IMR-90 (cell line): Measurements from ENCODE around the gene SGK2. TPM values are rescaled to one million over a fixed set of nuclear protein-coding genes. Genes with fewer than 3 reads are reported as not detected.

Source experiments
- ATAC-seq: fragments of 200-7000 bp; cut with Tn5 transposase; 2 replicates; pipeline ENCODE4 v1.9.1; 2020; ENCODE audit warnings: low read depth, mild to moderate bottlenecking, moderate library complexity
- BruUV-seq: library from RNA; stranded (reverse); fragments of 400-500 nt; replicated peaks from 2 replicates; lab custom pipeline; 2021; lab: Mats Ljungman, UMichigan
- CTCF ChIA-PET: fragments of 300-600 bp; formaldehyde crosslinking; extraction: SDS; loops from one replicate; lab custom pipeline; 2021; ENCODE audit warnings: antibody characterized with exemption; lab: Yijun Ruan, JAX
- POLR2A ChIA-PET: fragments of 300-600 bp; sonication (Branson Sonifier 250); formaldehyde crosslinking; loops from one replicate; lab custom pipeline; 2022; ENCODE audit warnings: antibody characterized with exemption; ENCODE audit not compliant: unreplicated experiment; lab: Charles Lee
- DNase-seq: peaks from one replicate; pipeline ENCODE4 v3.0.0; 2013
- H2AFZ ChIP-seq: replicated peaks from 2 replicates; pipeline ENCODE3; 2013; ENCODE audit warnings: low read length, mild to moderate bottlenecking; ENCODE audit not compliant: poor library complexity
- H2AK5ac ChIP-seq: 2 replicates; pipeline ENCODE4 v1.6.1; 2013; ENCODE audit warnings: low read depth, low read length, inconsistent platforms
- H2AK9ac ChIP-seq: replicated peaks from 2 replicates; pipeline ENCODE3; 2013; ENCODE audit warnings: mild to moderate bottlenecking, low read depth, low read length, moderate library complexity; ENCODE audit not compliant: poor library complexity
- H2BK120ac ChIP-seq: 2 replicates; pipeline ENCODE4 v1.6.1; 2013; ENCODE audit warnings: low read depth, low read length, inconsistent platforms
- H2BK15ac ChIP-seq: 3 replicates; pipeline ENCODE4 v1.6.1; 2013; ENCODE audit warnings: low read depth, low read length, inconsistent platforms
- H2BK20ac ChIP-seq: 2 replicates; pipeline ENCODE4 v1.6.1; 2013; ENCODE audit warnings: low read depth, mild to moderate bottlenecking, inconsistent platforms, low read length, moderate library complexity
- H2BK5ac ChIP-seq: 2 replicates; pipeline ENCODE4 v1.6.1; 2013; ENCODE audit warnings: mild to moderate bottlenecking, low read depth, low read length, inconsistent platforms; ENCODE audit not compliant: poor library complexity, severe bottlenecking
- H3K14ac ChIP-seq: replicated peaks from 2 replicates; pipeline ENCODE4 v1.6.1; 2013; ENCODE audit warnings: low read depth, low read length, inconsistent platforms
- H3K18ac ChIP-seq: 2 replicates; pipeline ENCODE4 v1.6.1; 2013; ENCODE audit warnings: low read depth, low read length, control low read depth
- H3K23ac ChIP-seq: 2 replicates; pipeline ENCODE4 v1.6.1; 2013; ENCODE audit warnings: low read depth, low read length, inconsistent platforms
- H3K27ac ChIP-seq: 2 replicates; pipeline ENCODE4 v1.5.1; 2013; ENCODE audit warnings: mild to moderate bottlenecking, control low read depth, low read length; ENCODE audit not compliant: insufficient read depth
- H3K27me3 ChIP-seq: 2 replicates; pipeline ENCODE4 v1.6.1; 2013; ENCODE audit warnings: low read length; ENCODE audit not compliant: control insufficient read depth, insufficient read depth
- H3K36me3 ChIP-seq: 2 replicates; pipeline ENCODE4 v1.6.1; 2013; ENCODE audit warnings: low read length, mixed read lengths; ENCODE audit not compliant: control insufficient read depth, insufficient read depth
- H3K4ac ChIP-seq: 2 replicates; pipeline ENCODE4 v1.6.1; 2013; ENCODE audit warnings: low read depth, low read length, inconsistent platforms
- H3K4me1 ChIP-seq: 2 replicates; pipeline ENCODE4 v1.6.1; 2013; ENCODE audit warnings: low read length, mixed read lengths; ENCODE audit not compliant: control insufficient read depth, insufficient read depth
- H3K4me2 ChIP-seq: 2 replicates; pipeline ENCODE4 v1.6.1; 2013; ENCODE audit warnings: low read depth, mild to moderate bottlenecking, control low read depth, low read length, moderate library complexity
- H3K4me3 ChIP-seq: 2 replicates; pipeline ENCODE4 v1.5.1; 2013; ENCODE audit warnings: low read depth, mild to moderate bottlenecking, control low read depth, low read length, moderate library complexity; ENCODE audit not compliant: insufficient read depth
- H3K56ac ChIP-seq: 2 replicates; pipeline ENCODE4 v1.6.1; 2013; ENCODE audit warnings: low read length, inconsistent platforms; ENCODE audit not compliant: insufficient read depth; ENCODE audit errors: extremely low read depth
- H3K79me1 ChIP-seq, 2 experiments: 2 replicates each; pipeline ENCODE4 v1.6.1; 2013; ENCODE audit warnings: low read length in 2 of 2, inconsistent platforms in 1 of 2, low read depth in 1 of 2
- H3K9ac ChIP-seq: 2 replicates; pipeline ENCODE4 v1.6.1; 2013; ENCODE audit warnings: low read depth, low read length, control low read depth
- H3K9me1 ChIP-seq: 2 replicates; pipeline ENCODE4 v1.6.1; 2013; ENCODE audit warnings: low read length, inconsistent platforms; ENCODE audit not compliant: insufficient read depth
- H3K9me3 ChIP-seq: 2 replicates; pipeline ENCODE4 v1.6.1; 2013; ENCODE audit warnings: low read length; ENCODE audit not compliant: control insufficient read depth, insufficient read depth
- H4K20me1 ChIP-seq: 2 replicates; pipeline ENCODE4 v1.6.1; 2013; ENCODE audit warnings: low read length, inconsistent platforms; ENCODE audit not compliant: insufficient read depth
- H4K5ac ChIP-seq: 2 replicates; pipeline ENCODE4 v1.6.1; 2013; ENCODE audit warnings: mild to moderate bottlenecking, low read depth, low read length, control low read depth
- H4K8ac ChIP-seq, 2 experiments: 2 replicates each; pipeline ENCODE4 v1.6.1; 2013; ENCODE audit warnings: low read depth in 2 of 2, low read length in 2 of 2, control low read depth in 1 of 2, inconsistent platforms in 1 of 2
- H4K91ac ChIP-seq: 2 replicates; pipeline ENCODE4 v1.6.1; 2013; ENCODE audit warnings: low read depth, low read length, inconsistent platforms; ENCODE audit not compliant: insufficient read depth
- FOS ChIP-seq: fragments of 150-350 bp; IDR thresholded peaks from 2 replicates; pipeline ENCODE4 v1.6.1; 2016; ENCODE audit warnings: low read depth, low read length
- NFE2L2 ChIP-seq: fragments of 150-350 bp; IDR thresholded peaks from 2 replicates; pipeline ENCODE4 v1.6.1; 2016; ENCODE audit warnings: low read depth, mild to moderate bottlenecking, low read length
- RFX5 ChIP-seq: IDR thresholded peaks from 2 replicates; pipeline ENCODE4 v1.8.0; 2012; ENCODE audit warnings: low read depth, mild to moderate bottlenecking, low read length, moderate library complexity
- SMC3 ChIP-seq: fragments of 150-350 bp; IDR thresholded peaks from 2 replicates; pipeline ENCODE4 v1.6.1; 2016; ENCODE audit warnings: low read depth, mild to moderate bottlenecking, antibody characterized with exemption, low read length, moderate library complexity
- USF2 ChIP-seq: fragments of 150-350 bp; IDR thresholded peaks from 2 replicates; pipeline ENCODE4 v1.6.1; 2017; ENCODE audit warnings: mild to moderate bottlenecking, antibody characterized with exemption, low read length, low read depth
- WGBS, 2 experiments: methylation state at CpG; one replicate each; pipeline versions ENCODE4 v1.1.5 to v1.1.7; 2013; ENCODE audit warnings: missing lambda C conversion rate in 2 of 2; ENCODE audit not compliant: insufficient read length in 1 of 2; ENCODE audit errors: extremely low coverage in 2 of 2; 5-methylcytosine and 5-hydroxymethylcytosine counted together
- dilution Hi-C: fragments of 300-500 bp; cut with HindIII; formaldehyde crosslinking; loops from one replicate; pipeline ENCODE4 v1.14.3; 2018; ENCODE audit warnings: low sequenced_read_pairs; ENCODE audit not compliant: unreplicated experiment
- in situ Hi-C: fragments of 300-500 bp; cut with MboI; formaldehyde crosslinking; loops from 3 replicates; pipeline ENCODE4 v1.14.3; 2019; ENCODE audit warnings: low sequenced_read_pairs, inconsistent platforms, mixed read lengths
- intact Hi-C: fragments of 100-400 bp; cut with micrococcal nuclease; formaldehyde crosslinking; loops from 2 replicates; pipeline ENCODE4 v1.10.0; 2022
- polyA plus RNA-seq, 3 experiments: library from polyadenylated mRNA; depleted of rRNA; stranded (reverse); fragments of >200 nt; gene quantifications; 2 replicates each; pipeline ENCODE4 v1.2.3, GENCODE V29; 2012; ENCODE audit warnings: low replicate concordance in 1 of 3
- total RNA-seq: library from RNA; depleted of rRNA; stranded (reverse); fragments of >200 nt; gene quantifications from 2 replicates; pipeline ENCODE4 v1.2.3, GENCODE V29; 2012

The SGK2 gene
- total and polyA plus RNA-seq, 2 of the 4 experiments (the other 2 are of a cell fraction) = under 0.01 to 0.10 TPM

GRCh38 chr20:43584448-43585136 lies 25.8 kb downstream of the SGK2 start:
- peak; percentile 66 for ATAC-seq
- Histone ChIP-seq H2BK120ac (peak overlapping the region; percentile 63), H2BK20ac (peak overlapping the region; percentile 57), H2AK5ac (peak overlapping the region; percentile 65), H2AFZ (peak overlapping the region; percentile 17), H3K9me1 (peaks cover 7% of the 10 kb centered on the region), H3K9me3 (no peaks in the 10 kb centered on the region), H3K36me3 (no peaks in the 10 kb centered on the region), H3K56ac (no peak overlapping the region), H3K4me1 (peaks cover 8% of the 10 kb centered on the region), H4K8ac (peak overlapping the region; percentile 14 to 76; a peak in 2 of 4 replicates), H2AK9ac (no peak overlapping the region), H4K20me1 (no peaks in the 10 kb centered on the region), H3K14ac (peak overlapping the region; percentile 37; the same call in 1 of the 2 replicates), H4K5ac (peak overlapping the region; percentile 51), H3K27me3 (no peaks in the 10 kb centered on the region), H3K4me2 (peak overlapping the region; percentile 34), H3K9ac (0 out of 2 replicates have a peak overlapping the region, but pooled peaks have one; percentile 10), H3K4ac (peak overlapping the region; percentile 62), H3K79me1 (no peaks in the 10 kb centered on the region), H3K4me3 (no peak overlapping the region), H3K23ac (peak overlapping the region; percentile 13; the same call in 1 of the 2 replicates), H3K27ac (peak overlapping the region; percentile 71; the same call in 1 of the 2 replicates), H2BK15ac (peak overlapping the region; percentile 59; the same call in 1 of the 3 replicates), H2BK5ac (peak overlapping the region; percentile 68), H4K91ac (peak overlapping the region; percentile 74), H3K18ac (peak overlapping the region; percentile 74)
- DNase-seq = peak; percentile 75
- dilution Hi-C loops (no loop called here), in situ Hi-C loops (no loop called here), intact Hi-C loops (no loop called here)
- no peak for TF ChIP-seq FOS
- TF ChIP-seq USF2 = no peak
- TF ChIP-seq NFE2L2 = no peak
- no peak for TF ChIP-seq SMC3
- TF ChIP-seq RFX5 = no peak
- CTCF ChIA-PET = interaction anchor here (1.9 kb wide), 1 partner anchor 47 kb away, joined by 6 read pairs; no protein-coding TSS in a partner anchor
- 52% methylated on average over 4 of the region's 7 CpGs; no CpG with 5 or more reads in 1 of the 2 experiments for WGBS, 2 experiments
- POLR2A ChIA-PET = no interaction called here
- BruUV-seq = no TSS peak
